NCI-H2171 treated with DMSO at 0.1 percent for 48 hours (cell line): ENCODE results near the gene SLC26A6.
A peak's percentile ranks its signal among the peaks of the same experiment; 100 is the strongest.

Source experiments
- DNase-seq: peaks from one replicate; lab custom pipeline; 2025; lab: John Stamatoyannopoulos, UW

Gene SLC26A6

GRCh38 chr3:48635222-48636021, at the start of gene SLC26A6:
Gene SLC26A6, minus strand, starts transcription at chr3:48635461. Its CDS starts 68 bp downstream, at chr3:48635393.
- peak; percentile 79 for DNase-seq

- no peak for DNase-seq
These were observed 49.4 kb upstream of the SLC26A6 start for GRCh38 chr3:48684480-48685143.

- no peak for DNase-seq
These were observed 48.7 kb upstream of the SLC26A6 start for GRCh38 chr3:48684054-48684349.

GRCh38 chr3:48682786-48683185, 47.5 kb upstream of the SLC26A6 start:
- no peak for DNase-seq

GRCh38 chr3:48681974-48682610, 46.8 kb upstream of the SLC26A6 start:
- no peak for DNase-seq

GRCh38 chr3:48681541-48681880, 46.2 kb upstream of the SLC26A6 start:
- DNase-seq: no peak

GRCh38 chr3:48680811-48681540, 45.7 kb upstream of the SLC26A6 start:
- DNase-seq: no peak

GRCh38 chr3:48679411-48680391, 44.4 kb upstream of the SLC26A6 start:
- no peak for DNase-seq

- DNase-seq: no peak
These were observed 43.5 kb upstream of the SLC26A6 start for GRCh38 chr3:48678566-48679380.

- no peak for DNase-seq
These were observed 42.8 kb upstream of the SLC26A6 start for GRCh38 chr3:48678056-48678455.

GRCh38 chr3:48674505-48674904, 39.2 kb upstream of the SLC26A6 start:
- no peak for DNase-seq

- no peak for DNase-seq
These were observed 37.3 kb upstream of the SLC26A6 start for GRCh38 chr3:48672522-48672921.

- no peak for DNase-seq
These were observed 29.7 kb upstream of the SLC26A6 start for GRCh38 chr3:48664929-48665328.

GRCh38 chr3:48664313-48664644, 29.0 kb upstream of the SLC26A6 start:
- DNase-seq: no peak

GRCh38 chr3:48663489-48664312, 28.4 kb upstream of the SLC26A6 start:
- DNase-seq: peak; percentile 93

- peak; percentile 78 for DNase-seq
These were observed 27.7 kb upstream of the SLC26A6 start, which contains the start of gene CELSR3 for GRCh38 chr3:48662753-48663488. Gene CELSR3, minus strand, starts transcription at chr3:48662886. Its CDS starts 252 bp downstream, at chr3:48662634.

GRCh38 chr3:48662145-48662752, 27.0 kb upstream of the SLC26A6 start:
- DNase-seq: no peak

- no peak for DNase-seq
These were observed 26.4 kb upstream of the SLC26A6 start for GRCh38 chr3:48661501-48662144.
